ENCODE measurements around the gene CERS3.

CERS3 gene

DNA sequence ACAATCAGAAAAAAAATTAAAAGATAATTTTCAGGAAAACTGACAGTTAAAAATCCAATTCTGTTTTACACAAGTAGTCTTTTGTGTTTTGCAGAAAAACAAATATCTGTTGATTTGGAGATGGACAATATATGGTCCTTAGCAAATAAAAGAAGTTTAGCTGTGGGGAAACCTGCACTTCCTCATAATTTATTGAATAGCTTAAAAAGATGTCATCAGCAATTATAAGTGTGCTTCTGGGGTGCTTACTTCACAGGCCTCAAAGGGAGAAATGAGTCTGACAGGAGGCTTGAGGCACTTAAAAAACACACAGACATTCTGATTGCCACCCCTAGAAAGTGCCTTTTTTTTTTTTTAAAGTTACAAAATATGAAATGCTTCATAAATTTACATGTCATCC is 31.6 kb upstream of the CERS3 start:
- Histone ChIP-seq H3K4me3 (ENCODE audit: low read depth, low read length) (no peak overlapping the region), H3K9ac (no peak overlapping the region), H3K27me3 (ENCODE audit: control insufficient read depth, insufficient read depth, low read length) (no peaks in the 10 kb centered on the region), H3K27ac (no peak overlapping the region), H2AFZ (no peak overlapping the region), H3K4me1 (no peaks in the 10 kb centered on the region), H3K9me3 (ENCODE audit: control insufficient read depth, low read length) (no peaks in the 10 kb centered on the region), H3K4me2 (ENCODE audit: low read length) (no peak overlapping the region), H3K79me2 (no peaks in the 10 kb centered on the region), H3K36me3 (ENCODE audit: control insufficient read depth, insufficient read depth, low read length) (no peaks in the 10 kb centered on the region)
- TF ChIP-seq, protein P1, sequence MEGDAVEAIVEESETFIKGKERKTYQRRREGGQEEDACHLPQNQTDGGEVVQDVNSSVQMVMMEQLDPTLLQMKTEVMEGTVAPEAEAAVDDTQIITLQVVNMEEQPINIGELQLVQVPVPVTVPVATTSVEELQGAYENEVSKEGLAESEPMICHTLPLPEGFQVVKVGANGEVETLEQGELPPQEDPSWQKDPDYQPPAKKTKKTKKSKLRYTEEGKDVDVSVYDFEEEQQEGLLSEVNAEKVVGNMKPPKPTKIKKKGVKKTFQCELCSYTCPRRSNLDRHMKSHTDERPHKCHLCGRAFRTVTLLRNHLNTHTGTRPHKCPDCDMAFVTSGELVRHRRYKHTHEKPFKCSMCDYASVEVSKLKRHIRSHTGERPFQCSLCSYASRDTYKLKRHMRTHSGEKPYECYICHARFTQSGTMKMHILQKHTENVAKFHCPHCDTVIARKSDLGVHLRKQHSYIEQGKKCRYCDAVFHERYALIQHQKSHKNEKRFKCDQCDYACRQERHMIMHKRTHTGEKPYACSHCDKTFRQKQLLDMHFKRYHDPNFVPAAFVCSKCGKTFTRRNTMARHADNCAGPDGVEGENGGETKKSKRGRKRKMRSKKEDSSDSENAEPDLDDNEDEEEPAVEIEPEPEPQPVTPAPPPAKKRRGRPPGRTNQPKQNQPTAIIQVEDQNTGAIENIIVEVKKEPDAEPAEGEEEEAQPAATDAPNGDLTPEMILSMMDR (IDR thresholded peaks at IDR 0.05), result no peak

DNA sequence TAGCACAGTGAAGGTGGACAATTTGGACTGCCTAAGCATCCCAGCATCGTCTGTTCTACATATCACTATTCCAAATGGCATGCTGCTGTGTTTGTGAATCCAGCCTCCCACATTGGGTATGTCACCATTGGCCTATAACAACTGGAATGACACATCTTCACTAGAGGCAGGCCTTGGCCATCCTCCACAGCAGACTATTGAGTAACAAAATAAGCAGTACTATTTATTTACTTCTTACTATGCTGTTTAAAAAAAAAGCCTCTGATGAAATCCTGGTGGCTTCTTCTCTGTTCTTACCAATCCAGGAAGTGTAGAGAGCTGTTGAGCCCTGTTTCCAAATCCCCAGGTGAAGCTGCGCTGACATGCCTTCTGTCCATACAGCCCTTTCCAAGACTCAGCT is 30.6 kb upstream of the CERS3 start:
- H3K4me1 ChIP-seq, result no peaks in the 10 kb centered on the region
- no peak overlapping the region for H2AFZ ChIP-seq
- H3K27ac ChIP-seq, result no peak overlapping the region
- no peaks in the 10 kb centered on the region for H3K79me2 ChIP-seq
- no peaks in the 10 kb centered on the region for H3K36me3 ChIP-seq (ENCODE audit: control insufficient read depth, insufficient read depth, low read length)
- no peaks in the 10 kb centered on the region for H3K27me3 ChIP-seq (ENCODE audit: control insufficient read depth, insufficient read depth, low read length)
- no peaks in the 10 kb centered on the region for H3K9me3 ChIP-seq (ENCODE audit: control insufficient read depth, low read length)
- TF ChIP-seq, protein P1 (IDR thresholded peaks at IDR 0.05), result no peak
- H3K4me3 ChIP-seq (ENCODE audit: low read depth, low read length), result no peak overlapping the region
- H3K9ac ChIP-seq, result no peak overlapping the region
- H3K4me2 ChIP-seq (ENCODE audit: low read length), result no peak overlapping the region

DNA sequence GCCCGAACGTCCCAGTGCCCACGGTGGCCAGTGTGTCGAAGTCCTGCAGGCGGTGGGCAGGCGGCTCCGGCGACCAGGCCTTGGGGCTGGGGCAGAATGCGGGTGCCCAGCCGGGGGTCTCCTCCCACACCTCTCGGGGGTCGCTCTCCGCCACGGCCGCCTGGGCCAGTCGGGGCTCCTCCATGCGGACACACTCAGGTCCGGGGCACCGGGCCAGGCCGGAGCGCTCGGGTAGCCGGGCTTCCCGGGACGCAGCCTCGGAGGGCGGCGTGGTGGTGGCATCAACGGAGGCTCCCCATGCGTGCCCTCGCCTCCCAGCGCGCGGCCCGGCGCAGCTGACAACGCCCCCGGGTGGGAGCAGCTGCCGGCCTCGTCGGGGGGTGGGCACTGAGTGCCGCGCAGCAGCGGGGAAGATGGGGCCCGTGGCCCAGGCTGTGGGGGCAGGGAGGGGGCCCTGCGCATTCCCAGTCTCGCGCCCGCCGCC is 30.1 kb upstream of the CERS3 start:
- no peak overlapping the region for H3K4me2 ChIP-seq (ENCODE audit: low read length)
- no peaks in the 10 kb centered on the region for H3K36me3 ChIP-seq (ENCODE audit: control insufficient read depth, insufficient read depth, low read length)
- no peaks in the 10 kb centered on the region for H3K27me3 ChIP-seq (ENCODE audit: control insufficient read depth, insufficient read depth, low read length)
- H3K9me3 ChIP-seq (ENCODE audit: control insufficient read depth, low read length), result no peaks in the 10 kb centered on the region
- no peak overlapping the region for H3K27ac ChIP-seq
- no peak overlapping the region for H3K9ac ChIP-seq
- H3K4me1 ChIP-seq, result no peaks in the 10 kb centered on the region
- H3K79me2 ChIP-seq, result no peaks in the 10 kb centered on the region
- H3K4me3 ChIP-seq (ENCODE audit: low read depth, low read length), result no peak overlapping the region
- TF ChIP-seq, protein P1 (IDR thresholded peaks at IDR 0.05), result no peak
- H2AFZ ChIP-seq, result no peak overlapping the region

DNA sequence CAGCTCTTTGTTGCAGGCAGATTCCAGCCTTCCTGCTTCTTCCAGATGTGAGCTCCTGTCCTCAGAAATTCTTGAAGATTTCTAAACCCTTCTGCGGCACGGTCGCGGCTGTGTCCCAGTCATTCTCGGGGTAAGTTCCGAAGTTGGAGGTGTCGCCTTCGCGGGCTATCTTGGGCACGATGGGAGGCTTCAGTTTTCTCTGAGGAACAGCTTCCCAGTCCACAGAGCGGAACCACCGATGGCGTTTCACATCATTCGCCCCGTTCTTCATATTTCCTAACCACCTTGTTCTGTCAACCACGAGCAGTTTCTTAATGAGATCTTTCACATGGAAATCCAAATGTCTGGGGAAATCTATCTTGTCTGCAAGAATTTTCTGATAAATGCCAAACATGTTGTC is 24.7 kb upstream of the CERS3 start:
- no peak overlapping the region for H3K9ac ChIP-seq
- no peaks in the 10 kb centered on the region for H3K27me3 ChIP-seq (ENCODE audit: control insufficient read depth, insufficient read depth, low read length)
- H3K9me3 ChIP-seq (ENCODE audit: control insufficient read depth, low read length), result no peaks in the 10 kb centered on the region
- no peak overlapping the region for H3K4me2 ChIP-seq (ENCODE audit: low read length)
- no peak overlapping the region for H3K4me3 ChIP-seq (ENCODE audit: low read depth, low read length)
- TF ChIP-seq, protein P1 (IDR thresholded peaks at IDR 0.05), result no peak
- H3K27ac ChIP-seq, result no peak overlapping the region
- no peak overlapping the region for H2AFZ ChIP-seq
- no peaks in the 10 kb centered on the region for H3K4me1 ChIP-seq
- H3K36me3 ChIP-seq (ENCODE audit: control insufficient read depth, insufficient read depth, low read length), result no peaks in the 10 kb centered on the region
- no peaks in the 10 kb centered on the region for H3K79me2 ChIP-seq

DNA sequence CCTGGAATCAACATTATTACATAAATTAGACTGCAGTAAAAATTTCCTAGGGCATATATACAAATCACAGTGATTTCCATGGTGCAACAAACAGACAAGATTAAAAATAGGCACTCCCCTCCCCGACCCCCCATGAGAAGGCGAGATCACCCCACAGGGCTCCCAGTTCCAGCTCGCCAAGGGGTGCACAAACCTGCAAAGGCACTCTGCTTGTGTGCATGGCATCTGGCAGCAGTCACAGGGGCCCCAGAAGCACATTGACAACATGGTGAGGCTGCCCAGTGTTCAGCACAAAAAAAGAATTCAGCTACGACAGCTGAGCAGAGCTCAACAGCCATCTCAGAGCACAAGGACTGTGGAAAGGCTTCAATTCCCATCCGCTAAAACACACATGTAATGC is 19.2 kb upstream of the CERS3 start:
- Histone ChIP-seq H3K36me3 (ENCODE audit: control insufficient read depth, insufficient read depth, low read length) (no peaks in the 10 kb centered on the region), H3K9me3 (ENCODE audit: control insufficient read depth, low read length) (no peaks in the 10 kb centered on the region), H3K4me3 (ENCODE audit: low read depth, low read length) (no peak overlapping the region)

More for the DNA sequence above, 19.2 kb upstream of the CERS3 start:
- Histone ChIP-seq H3K79me2 (no peaks in the 10 kb centered on the region), H3K27ac (no peak overlapping the region), H3K9ac (no peak overlapping the region), H3K4me1 (no peaks in the 10 kb centered on the region), H3K4me2 (ENCODE audit: low read length) (no peak overlapping the region), H2AFZ (no peak overlapping the region), H3K27me3 (ENCODE audit: control insufficient read depth, insufficient read depth, low read length) (no peaks in the 10 kb centered on the region)
- TF ChIP-seq, protein P1 (IDR thresholded peaks at IDR 0.05), result no peak
